Pancreas (tissue), 10 donors: ENCODE results near the gene AGXT. TPM values are rescaled to one million over a fixed set of nuclear protein-coding genes. Genes with fewer than 3 reads are reported as not detected.
A peak's percentile ranks its signal among the peaks of the same experiment; 100 is the strongest.

Source experiments
- ATAC-seq, 4 donors: fragments of 200-7000 bp; cut with Tn5 transposase; one replicate each; pipeline versions ENCODE4 v1.8.0 to v1.9.1; 2020; ENCODE audit warnings: mild to moderate bottlenecking in 4 of 4, moderate library complexity in 4 of 4
- DNase-seq, 6 donors: peaks; one replicate each; pipeline ENCODE4 v3.0.0-alpha.2; 2020
- FAIRE-seq: peaks from 2 replicates; lab custom pipeline; 2012; peaks lifted over from hg19 to GRCh38; lab: Jason Lieb, UNC
- H3K27ac ChIP-seq, 4 donors: fragments of 200-600 bp; sonication (generic); 1 replicate in 3 of 4; 2 replicates in 1 of 4; pipeline versions ENCODE4 v1.5.0 to v1.8.0; 2020
- H3K27me3 ChIP-seq, 4 donors: fragments of 200-600 bp; one replicate each; pipeline ENCODE4 v1.8.0; 2021
- H3K36me3 ChIP-seq, 3 donors: fragments of 200-600 bp; sonication (generic) in 1 of 3; one replicate each; pipeline versions ENCODE4 v1.5.0 to v1.8.0; 2020 to 2021
- H3K4me1 ChIP-seq, 3 donors: fragments of 200-600 bp; one replicate each; pipeline ENCODE4 v1.8.0; 2021
- H3K4me3 ChIP-seq, 4 donors: fragments of 200-600 bp; sonication (generic) in 2 of 4; one replicate each; pipeline versions ENCODE4 v1.5.0 to v1.8.0; 2020 to 2021
- H3K9me3 ChIP-seq, 4 donors: fragments of 200-600 bp; one replicate each; pipeline ENCODE4 v1.8.0; 2021
- WGBS, 2 donors: extraction: QIAGEN DNeasy Blood & Tissue Kit; methylation state at CpG; one replicate each; pipeline ENCODE4 v1.1.7; 2013; 5-methylcytosine and 5-hydroxymethylcytosine counted together
- intact Hi-C, 3 donors: fragments of 100-400 bp; cut with DNase I; formaldehyde crosslinking; loops; one replicate each; pipeline versions ENCODE4 v1.11.1 to v1.14.2; 2022
- polyA plus RNA-seq, 2 donors: library from polyadenylated mRNA; stranded (reverse); fragments of 200-250 nt; gene quantifications; one replicate each; pipeline ENCODE4 v1.2.3, GENCODE V29; 2013
- total RNA-seq, 6 donors: library from RNA; stranded (reverse); fragmentation: NEBNext Ultra II Directional in 4 of 6; extraction: Animal tissue kit (Norgen Biotek cat#: 25700) in 4 of 6; gene quantifications; one replicate each; pipeline versions ENCODE4 v1.2.1 to v1.2.4, GENCODE V29; 2021 to 2023
- TF ChIP-seq, protein P1 (sequence below), 4 donors: fragments of 200-600 bp; sonication (generic) in 3 of 4; IDR thresholded peaks; one replicate each; pipeline versions ENCODE4 v1.5.0 to v1.8.0; 2021; ENCODE audit warnings: antibody characterized with exemption in 4 of 4
- donor health status: healthy with polysubstance abuse.
- donor health status: DM: no; HTN: no; CAD: no; lungs with moderate emphysema.
- donor health status: DM: no; HTN: no; CAD: no.
- donor health status: control.
- donor health status: control.
- donor health status: Bipolar disorder and iron deficiency.
- donor health status: DM: yes; HTN: yes; CAD: no.
- donor health status: DM: no; HTN: no; CAD: no.
- donor health status: DM: no; HTN: no; CAD: no.
- donor health status: DM: yes; HTN: yes; CAD: no.

The AGXT gene
- total and polyA plus RNA-seq, 8 donors, result 0.07 to 0.76 (median 0.08) TPM; not detected in 5

DNA sequence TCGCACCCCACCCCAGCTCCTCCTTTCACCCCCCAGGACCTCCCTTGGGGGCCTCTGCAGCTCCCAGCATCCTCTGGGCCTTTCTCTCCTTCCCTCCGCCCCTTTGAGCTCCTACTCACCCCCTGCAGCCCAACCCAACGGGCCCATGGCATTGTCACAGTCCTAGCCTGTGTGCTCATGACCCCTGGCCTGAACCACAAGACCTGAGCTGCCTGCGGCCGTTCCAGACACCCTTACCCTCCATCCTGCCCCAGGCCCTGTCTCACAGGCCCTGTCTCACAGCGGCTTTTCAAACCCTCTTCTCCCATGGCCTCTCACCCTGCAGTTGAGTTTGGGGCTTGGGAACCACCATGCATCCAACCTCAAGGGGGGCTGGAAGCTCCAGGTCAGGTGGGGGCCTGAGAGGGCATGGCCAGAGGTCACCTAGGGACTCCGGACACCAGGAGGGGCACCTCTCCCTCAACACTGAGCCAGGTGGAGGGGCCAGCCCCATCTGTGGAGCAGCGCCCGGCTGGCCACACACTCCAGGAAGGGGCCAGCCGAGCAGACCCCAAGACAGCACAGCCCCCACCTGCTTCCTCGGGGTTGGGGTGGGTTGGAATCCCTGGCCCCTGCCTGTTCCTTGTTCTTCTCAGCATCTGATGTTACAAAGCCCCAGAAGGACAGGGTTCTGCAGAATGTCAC is 20.4 kb downstream of the AGXT start:
- WGBS, 2 donors, result 84 to 89% methylated on average over 10 to 11 of the region's 11 CpGs
- Histone ChIP-seq H3K27me3 (no peaks in the 10 kb centered on the region), H3K36me3 (no peaks in the 10 kb centered on the region), H3K27ac (no peak overlapping the region), H3K9me3 (no peaks in the 10 kb centered on the region), H3K4me1 (no peaks in the 10 kb centered on the region), H3K4me3 (no peak overlapping the region)
- intact Hi-C loops, result no loop called here
- DNase-seq (peak in 2 of 6 donors; percentile 14 to 42), FAIRE-seq (no peak), ATAC-seq (no peak)
- TF ChIP-seq, protein P1, sequence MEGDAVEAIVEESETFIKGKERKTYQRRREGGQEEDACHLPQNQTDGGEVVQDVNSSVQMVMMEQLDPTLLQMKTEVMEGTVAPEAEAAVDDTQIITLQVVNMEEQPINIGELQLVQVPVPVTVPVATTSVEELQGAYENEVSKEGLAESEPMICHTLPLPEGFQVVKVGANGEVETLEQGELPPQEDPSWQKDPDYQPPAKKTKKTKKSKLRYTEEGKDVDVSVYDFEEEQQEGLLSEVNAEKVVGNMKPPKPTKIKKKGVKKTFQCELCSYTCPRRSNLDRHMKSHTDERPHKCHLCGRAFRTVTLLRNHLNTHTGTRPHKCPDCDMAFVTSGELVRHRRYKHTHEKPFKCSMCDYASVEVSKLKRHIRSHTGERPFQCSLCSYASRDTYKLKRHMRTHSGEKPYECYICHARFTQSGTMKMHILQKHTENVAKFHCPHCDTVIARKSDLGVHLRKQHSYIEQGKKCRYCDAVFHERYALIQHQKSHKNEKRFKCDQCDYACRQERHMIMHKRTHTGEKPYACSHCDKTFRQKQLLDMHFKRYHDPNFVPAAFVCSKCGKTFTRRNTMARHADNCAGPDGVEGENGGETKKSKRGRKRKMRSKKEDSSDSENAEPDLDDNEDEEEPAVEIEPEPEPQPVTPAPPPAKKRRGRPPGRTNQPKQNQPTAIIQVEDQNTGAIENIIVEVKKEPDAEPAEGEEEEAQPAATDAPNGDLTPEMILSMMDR (IDR thresholded peaks at IDR 0.05), result no peak

DNA sequence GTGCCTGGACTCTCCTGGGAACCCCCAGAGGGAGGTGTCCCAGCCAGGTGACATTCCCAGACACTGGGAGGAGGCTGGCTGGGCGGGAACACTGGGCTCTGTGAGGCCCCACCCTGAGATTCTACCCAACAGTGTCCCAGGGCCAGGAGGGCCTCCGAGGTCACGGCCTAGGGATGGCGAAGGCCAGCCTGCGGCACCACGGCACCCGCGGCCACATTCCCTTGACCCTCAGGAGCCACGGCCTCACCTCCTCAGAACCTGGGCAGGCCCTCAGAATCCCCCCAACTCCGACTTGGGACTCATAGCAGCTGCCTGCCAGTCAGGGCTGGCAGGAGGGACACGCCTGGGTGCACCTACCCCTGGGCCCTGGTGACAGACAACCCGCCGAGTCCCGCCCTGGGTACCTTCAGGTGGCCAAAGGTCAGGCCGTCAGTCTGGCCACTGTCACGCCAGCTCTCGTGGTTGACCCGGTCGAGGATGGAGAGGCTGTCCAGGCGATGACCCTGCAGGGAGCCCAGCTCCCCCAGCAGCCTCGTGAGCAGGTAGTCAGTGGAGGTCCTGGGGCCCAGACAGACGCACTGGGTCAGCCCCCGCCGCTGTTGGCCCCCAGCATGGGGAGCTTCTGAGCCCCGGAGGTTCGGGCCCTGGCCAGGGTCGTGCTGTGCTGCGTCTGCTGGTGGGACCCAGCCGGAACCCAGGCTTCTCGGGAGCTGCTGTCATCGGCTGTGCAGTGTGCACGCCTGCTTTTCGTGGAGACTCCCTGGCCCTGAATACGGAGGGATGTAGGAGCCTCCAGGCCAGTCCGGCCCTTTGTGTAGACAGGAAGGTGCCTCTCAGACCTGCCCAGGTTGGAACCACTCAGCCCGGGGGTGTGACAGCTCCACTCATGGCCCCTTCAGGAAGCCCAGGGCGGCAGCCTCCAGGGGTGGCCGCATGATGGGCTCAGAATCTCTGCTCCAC is 21.3 kb downstream of the AGXT start:
- Histone ChIP-seq H3K9me3 (no peaks in the 10 kb centered on the region), H3K27me3 (no peaks in the 10 kb centered on the region), H3K27ac (no peak overlapping the region), H3K4me1 (no peaks in the 10 kb centered on the region), H3K36me3 (no peaks in the 10 kb centered on the region), H3K4me3 (no peak overlapping the region)
- TF ChIP-seq, protein P1 (IDR thresholded peaks at IDR 0.05), result no peak
- no peak for FAIRE-seq
- WGBS, 2 donors, result 86 to 89% methylated on average over 38 of the region's 38 CpGs
- DNase-seq, result peak in 2 of 6 donors; percentile 20 to 65
- intact Hi-C loops, result no loop called here
- no peak for ATAC-seq

DNA sequence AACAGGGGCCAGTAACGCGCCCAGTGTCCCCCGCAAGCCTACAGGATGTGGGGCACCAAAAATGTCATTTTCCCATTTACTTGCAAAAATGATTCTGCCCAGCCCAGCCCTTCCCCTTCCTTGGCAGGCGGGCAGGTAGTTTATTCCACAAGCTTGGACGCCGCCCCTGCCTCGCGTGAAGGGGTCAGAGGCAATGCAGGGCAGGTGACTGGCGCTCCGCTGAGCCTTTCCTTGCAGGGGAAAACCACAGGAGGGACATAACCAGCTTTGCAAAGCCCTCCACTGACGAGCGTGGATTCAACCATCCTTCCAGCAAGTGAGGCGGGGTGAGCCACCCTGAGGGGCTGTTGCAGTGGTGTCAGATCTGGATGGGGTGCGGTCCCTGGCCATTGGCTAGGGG is 22.1 kb downstream of the AGXT start:
- FAIRE-seq, result no peak
- Histone ChIP-seq H3K4me3 (no peak overlapping the region), H3K36me3 (no peaks in the 10 kb centered on the region), H3K27ac (no peak overlapping the region), H3K4me1 (no peaks in the 10 kb centered on the region), H3K9me3 (no peaks in the 10 kb centered on the region), H3K27me3 (no peaks in the 10 kb centered on the region)
- WGBS, 2 donors, result 80 to 88% methylated on average over 13 to 14 of the region's 14 CpGs
- TF ChIP-seq, protein P1 (IDR thresholded peaks at IDR 0.05), result no peak
- peak in 2 of 6 donors; percentile 5 to 48 for DNase-seq
- intact Hi-C loops, result no loop called here
- ATAC-seq, result no peak

DNA sequence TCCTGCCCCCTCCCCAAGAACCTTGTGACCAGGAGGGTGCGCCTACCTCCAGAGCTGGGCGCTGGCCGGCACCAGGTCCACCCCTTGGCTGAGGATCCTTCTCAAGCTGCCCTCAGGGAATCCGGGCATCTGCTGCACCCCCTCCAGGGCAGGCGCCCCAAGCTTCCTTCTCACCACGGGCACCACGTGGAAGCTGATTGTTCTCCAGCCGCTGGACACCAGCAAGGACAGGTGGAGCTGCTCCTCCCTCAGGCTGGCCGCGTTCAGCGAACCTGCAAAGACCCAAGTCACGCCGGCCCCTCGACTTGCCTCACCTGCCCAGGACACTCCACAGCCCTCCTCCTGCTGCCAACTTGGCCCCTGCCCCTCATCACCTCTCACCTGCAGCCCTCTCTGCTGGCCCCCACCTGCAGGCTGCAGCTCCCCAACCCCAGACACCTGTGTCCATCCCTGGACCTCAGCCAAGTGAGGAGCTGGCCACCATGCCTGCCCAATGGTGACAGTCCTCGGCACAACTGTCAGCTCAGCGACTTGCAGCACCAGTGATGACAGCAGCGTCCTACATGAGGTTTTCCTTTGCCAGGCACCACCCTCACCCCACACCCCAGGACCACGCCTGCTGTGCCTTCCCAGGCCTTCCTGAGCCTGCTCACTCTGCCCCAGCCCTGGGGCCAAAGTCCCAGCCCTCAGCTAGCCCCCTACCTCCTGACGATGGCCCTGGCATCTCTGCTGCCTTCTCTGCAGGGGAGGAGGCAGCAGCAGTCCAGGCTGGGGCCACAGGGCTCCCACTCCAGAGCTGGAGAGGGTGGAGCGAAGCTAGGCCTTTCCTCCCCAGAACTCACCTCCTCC is 23.1 kb downstream of the AGXT start:
- Histone ChIP-seq H3K4me1 (peaks cover 0 to 7% (median 5%) of the 10 kb centered on the region in 3 donors), H3K36me3 (no peaks in the 10 kb centered on the region), H3K27me3 (no peaks in the 10 kb centered on the region), H3K27ac (no peak overlapping the region), H3K4me3 (no peak overlapping the region), H3K9me3 (no peaks in the 10 kb centered on the region)
- intact Hi-C loops, result no loop called here
- 76 to 80% methylated on average over 17 to 20 of the region's 20 CpGs for WGBS, 2 donors
- TF ChIP-seq, protein P1 (IDR thresholded peaks at IDR 0.05), result no peak
- ATAC-seq (no peak), DNase-seq (peak in 2 of 6 donors; percentile 23 to 59), FAIRE-seq (no peak)
